CD4-positive, alpha-beta T cell treated with Interleukin-17A for 4 hours (primary cell): ENCODE data around the gene SIGLEC15.

Experiments
- DNase-seq: peaks from one replicate; pipeline ENCODE4 v3.0.0-alpha.2; 2020; ENCODE audit warnings: mixed read lengths

The SIGLEC15 gene

GRCh38 chr18:45887585-45887984 is 62.1 kb downstream of the SIGLEC15 start:
- DNase-seq: no peak

GRCh38 chr18:45889419-45890064 is 64.1 kb downstream of the SIGLEC15 start:
- no peak for DNase-seq

- no peak for DNase-seq
Measured at GRCh38 chr18:45890606-45891005, 65.1 kb downstream of the SIGLEC15 start.

GRCh38 chr18:45891806-45892205 is 66.3 kb downstream of the SIGLEC15 start:
- DNase-seq: no peak
